ENCODE measurements around the gene ANKRD52. TPM values are rescaled to one million over a fixed set of nuclear protein-coding genes. Genes with fewer than 3 reads are reported as not detected.

ANKRD52 gene
- total RNA-seq, 1 donor from 2014 or later: 9.1 TPM

GRCh38 chr12:56219840-56220239, 38.3 kb downstream of the ANKRD52 start:
- Histone ChIP-seq H3K4me3 (no peak overlapping the region), H2AFZ (replicated peaks) (no peak overlapping the region), H3F3A (ENCODE audit: low read depth) (peaks cover 36% of the 10 kb centered on the region), H3K36me3 (no peaks in the 10 kb centered on the region), H3K79me2 (ENCODE audit: low read depth) (peaks cover 63% of the 10 kb centered on the region), H3K27ac (no peak overlapping the region), H3K9me3 (ENCODE audit: low read depth) (no peaks in the 10 kb centered on the region), H3K9ac (no peak overlapping the region), H3K4me1 (peaks cover 18% of the 10 kb centered on the region), H3K27me3 (no peaks in the 10 kb centered on the region), H3K4me2 (peak overlapping the region; percentile 98), H4K20me1 (ENCODE audit: low read depth) (peaks cover 12% of the 10 kb centered on the region)
- no peak for DNase-seq (ENCODE audit: low spot score)
- no peak overlapping the region for H3K27ac Mint-ChIP-seq
- H3K36me3 Mint-ChIP-seq: peaks cover 11% of the 10 kb centered on the region
- peaks cover 28% of the 10 kb centered on the region for H3K4me1 Mint-ChIP-seq
- TF ChIP-seq EZH2phosphoT487 (IDR thresholded peaks at IDR 0.05) (no peak), EZH2 (IDR thresholded peaks at IDR 0.05) (no peak), CTCF (IDR thresholded peaks at IDR 0.05) (no peak)
- peaks cover 3% of the 10 kb centered on the region for H3K27me3 Mint-ChIP-seq (ENCODE audit: insufficient read depth, low read depth)
- H3K9me3 Mint-ChIP-seq: peaks cover 2% of the 10 kb centered on the region
- H3K4me3 Mint-ChIP-seq: peak overlapping the region; percentile 79

GRCh38 chr12:56216461-56216860, 41.7 kb downstream of the ANKRD52 start:
- Mint-ChIP-seq H3K27ac (no peak overlapping the region), H3K36me3 (peaks cover 22% of the 10 kb centered on the region)
- H4K20me1 ChIP-seq (ENCODE audit: low read depth): peaks cover 18% of the 10 kb centered on the region

GRCh38 chr12:56213878-56214277, 44.3 kb downstream of the ANKRD52 start:
- Mint-ChIP-seq H3K9me3 (peaks cover 2% of the 10 kb centered on the region), H3K27ac (no peak overlapping the region), H3K4me1 (no peaks in the 10 kb centered on the region), H3K4me3 (no peak overlapping the region), H3K27me3 (ENCODE audit: insufficient read depth, low read depth) (no peaks in the 10 kb centered on the region), H3K36me3 (peaks cover 38% of the 10 kb centered on the region)
- TF ChIP-seq CTCF (IDR thresholded peaks at IDR 0.05) (no peak), EZH2phosphoT487 (IDR thresholded peaks at IDR 0.05) (no peak), EZH2 (IDR thresholded peaks at IDR 0.05) (no peak)
- DNase-seq (ENCODE audit: low spot score): no peak
- no peak overlapping the region for H3K4me2 ChIP-seq
- H3K9me3 ChIP-seq (ENCODE audit: low read depth): no peaks in the 10 kb centered on the region
- H3K79me2 ChIP-seq (ENCODE audit: low read depth): peaks cover 26% of the 10 kb centered on the region
- peaks cover 6% of the 10 kb centered on the region for H4K20me1 ChIP-seq (ENCODE audit: low read depth)
- no peaks in the 10 kb centered on the region for H3K27me3 ChIP-seq
- peaks cover 4% of the 10 kb centered on the region for H3K36me3 ChIP-seq
- no peak overlapping the region for H3K9ac ChIP-seq
- no peak overlapping the region for H2AFZ ChIP-seq (replicated peaks)
- H3F3A ChIP-seq (ENCODE audit: low read depth): no peaks in the 10 kb centered on the region
- H3K4me1 ChIP-seq: no peaks in the 10 kb centered on the region
- no peak overlapping the region for H3K27ac ChIP-seq
- H3K4me3 ChIP-seq: no peak overlapping the region

More at GRCh38 chr12:56216461-56216860, 41.7 kb downstream of the ANKRD52 start:
- H3K4me3 Mint-ChIP-seq: no peak overlapping the region
- H3K9me3 Mint-ChIP-seq: peaks cover 2% of the 10 kb centered on the region
- H3K9ac ChIP-seq: no peak overlapping the region
- no peaks in the 10 kb centered on the region for H3K36me3 ChIP-seq
- no peak overlapping the region for H3K27ac ChIP-seq
- no peak overlapping the region for H3K4me2 ChIP-seq
- H3F3A ChIP-seq (ENCODE audit: low read depth): peaks cover 11% of the 10 kb centered on the region
- peaks cover 7% of the 10 kb centered on the region for H3K4me1 Mint-ChIP-seq
- H2AFZ ChIP-seq (replicated peaks): no peak overlapping the region
- H3K79me2 ChIP-seq (ENCODE audit: low read depth): peaks cover 51% of the 10 kb centered on the region
- no peak for TF ChIP-seq EZH2 (IDR thresholded peaks at IDR 0.05)
- TF ChIP-seq EZH2phosphoT487 (IDR thresholded peaks at IDR 0.05): no peak
- TF ChIP-seq CTCF (IDR thresholded peaks at IDR 0.05): no peak
- H3K9me3 ChIP-seq (ENCODE audit: low read depth): no peaks in the 10 kb centered on the region
- H3K27me3 Mint-ChIP-seq (ENCODE audit: insufficient read depth, low read depth): no peaks in the 10 kb centered on the region
- no peaks in the 10 kb centered on the region for H3K27me3 ChIP-seq
- DNase-seq (ENCODE audit: low spot score): no peak
- no peaks in the 10 kb centered on the region for H3K4me1 ChIP-seq
- H3K4me3 ChIP-seq: no peak overlapping the region

Data from neural progenitor cell (in vitro differentiated cells).